NCI-H1417 (cell line): Measurements from ENCODE around the gene HSD3B7.

Experiments
- DNase-seq, 3 experiments: peaks; one replicate each; lab custom pipeline; 2025; lab: John Stamatoyannopoulos, UW

Gene HSD3B7

DNA sequence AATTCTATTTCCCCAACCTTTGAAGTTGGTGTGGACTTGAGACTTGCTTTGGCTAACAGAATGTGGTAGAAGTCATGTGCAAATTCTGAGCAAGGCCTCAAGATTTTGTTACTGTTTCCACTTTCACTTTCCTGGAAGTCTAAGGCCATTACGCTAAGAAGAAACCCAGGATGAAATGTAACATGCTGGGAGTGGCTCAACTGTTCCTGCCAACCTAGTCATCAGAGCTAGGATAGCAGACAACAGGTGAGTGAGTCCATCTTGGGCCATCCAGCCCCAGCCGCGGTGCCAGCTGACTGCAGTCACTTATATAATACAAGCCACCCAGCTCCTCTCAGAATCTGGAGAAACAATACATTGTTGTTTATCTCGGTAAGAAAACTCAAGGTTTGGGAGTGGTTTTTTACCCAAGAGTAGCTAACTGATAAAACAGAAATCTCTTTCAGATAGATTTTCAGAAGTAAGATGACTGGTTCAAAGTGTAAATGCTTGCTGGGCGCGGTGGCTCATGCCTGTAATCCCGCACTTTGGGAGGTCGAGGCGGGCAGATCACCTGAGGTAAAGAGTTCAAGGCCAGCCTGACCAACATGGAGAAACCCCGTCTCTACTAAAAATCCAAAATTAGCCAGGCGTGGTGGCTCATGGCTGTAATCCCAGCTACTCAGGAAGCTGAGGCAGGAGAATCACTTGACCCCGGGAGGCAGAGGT, 37.7 kb downstream of the HSD3B7 start:
- DNase-seq, result no peak

DNA sequence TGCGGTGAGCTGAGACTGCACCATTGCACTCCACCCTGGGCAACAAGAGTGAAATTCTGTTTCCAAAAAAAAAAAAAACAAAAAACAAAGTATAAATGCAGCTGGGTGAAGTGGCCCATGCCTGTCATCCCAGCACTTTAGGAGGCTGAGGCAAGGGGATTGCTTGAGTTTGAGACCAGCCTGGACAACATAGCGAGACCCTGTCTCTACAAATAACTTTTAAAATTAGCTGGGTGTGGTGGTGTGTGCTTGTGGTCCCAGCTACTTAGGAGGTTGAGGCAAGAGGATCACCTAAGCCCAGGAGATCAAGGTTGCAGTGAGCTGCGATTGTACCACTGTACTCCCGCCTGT, 38.2 kb downstream of the HSD3B7 start:
- no peak for DNase-seq

DNA sequence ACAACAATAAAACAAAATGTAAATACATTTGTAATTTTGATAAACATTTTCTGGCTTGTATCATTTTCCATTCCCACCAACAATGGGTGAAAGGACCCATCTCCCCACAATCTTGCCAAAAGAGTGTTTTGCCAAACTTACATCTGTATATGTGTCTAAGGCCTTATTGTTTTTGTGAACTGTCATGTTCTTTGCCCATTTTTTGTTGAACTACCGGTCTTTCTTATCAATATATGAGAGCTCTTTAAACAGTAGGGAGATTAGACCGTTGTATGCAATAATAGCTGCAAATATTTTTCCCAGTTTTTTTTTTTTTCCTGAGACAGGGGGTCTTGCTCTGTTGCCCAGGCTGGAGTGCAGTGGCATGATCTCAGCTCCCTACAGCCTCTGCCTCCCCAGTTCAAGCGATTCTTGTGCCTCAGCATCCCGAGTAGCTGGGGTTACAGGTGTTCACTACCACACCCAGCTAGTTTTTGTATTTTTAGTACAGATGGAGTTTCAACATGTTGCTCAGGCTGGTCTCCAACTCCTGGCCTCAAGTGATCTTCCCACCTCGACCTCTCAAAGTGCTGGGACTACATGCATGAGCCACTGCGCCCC, 38.7 kb downstream of the HSD3B7 start:
- no peak for DNase-seq

DNA sequence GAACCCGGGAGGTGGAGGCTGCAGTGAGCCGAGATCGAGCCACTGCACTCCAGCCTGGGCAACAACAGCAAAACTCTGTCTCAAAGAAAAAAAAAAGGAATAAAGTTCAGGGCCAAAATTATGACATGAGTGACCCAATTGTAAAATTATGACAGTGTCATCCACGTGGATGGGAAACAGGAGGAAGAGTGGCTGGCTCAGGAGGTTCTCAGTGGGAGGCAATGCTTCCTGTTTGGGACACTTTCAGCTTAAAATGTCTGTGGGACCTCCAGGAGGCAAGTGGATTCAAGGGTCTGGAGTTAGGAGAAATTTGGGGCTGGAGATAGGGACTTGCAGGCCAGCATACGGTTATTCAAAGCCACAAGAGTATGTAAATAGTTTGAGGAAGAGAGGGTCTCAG, 40.3 kb downstream of the HSD3B7 start:
- no peak for DNase-seq

DNA sequence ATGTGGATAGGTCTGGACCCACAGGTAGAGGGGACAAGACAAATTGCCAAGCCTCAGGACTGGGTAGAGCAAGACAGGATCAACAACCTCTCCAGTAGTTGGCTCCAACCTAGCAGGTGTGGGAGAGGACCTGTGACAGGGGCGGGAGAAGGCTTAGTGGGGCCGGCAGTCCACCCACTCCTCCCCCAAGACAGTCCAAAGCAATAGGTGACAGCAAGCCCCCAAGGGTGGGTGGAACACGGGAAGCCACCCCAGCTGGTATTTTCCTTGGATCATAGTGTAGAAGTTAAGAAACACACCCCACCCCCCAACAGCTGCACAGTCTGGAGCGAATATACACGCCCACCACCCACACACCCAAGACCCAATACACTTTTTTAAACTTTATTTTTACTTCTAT, 44.3 kb downstream of the HSD3B7 start:
- no peak for DNase-seq

DNA sequence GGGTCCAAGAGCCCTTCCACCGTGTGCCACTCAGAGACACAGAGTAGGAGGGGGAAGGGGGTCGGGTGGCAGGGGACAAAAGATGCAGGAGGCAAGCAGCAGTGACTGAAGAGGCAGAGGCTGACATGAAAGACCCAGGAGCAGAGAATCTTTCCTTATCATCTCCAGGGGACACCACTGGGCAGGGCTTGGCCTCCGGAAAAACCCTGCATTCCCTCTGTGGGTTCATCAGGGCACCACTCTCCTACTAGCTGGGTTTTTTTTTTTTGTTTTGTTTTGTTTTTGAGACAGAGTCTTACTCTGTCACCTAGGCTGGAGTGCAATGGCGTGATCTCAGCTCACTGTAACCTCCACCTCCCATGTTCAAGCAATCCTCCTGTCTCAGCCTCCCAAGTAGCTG, 46.3 kb downstream of the HSD3B7 start:
- DNase-seq, result no peak

DNA sequence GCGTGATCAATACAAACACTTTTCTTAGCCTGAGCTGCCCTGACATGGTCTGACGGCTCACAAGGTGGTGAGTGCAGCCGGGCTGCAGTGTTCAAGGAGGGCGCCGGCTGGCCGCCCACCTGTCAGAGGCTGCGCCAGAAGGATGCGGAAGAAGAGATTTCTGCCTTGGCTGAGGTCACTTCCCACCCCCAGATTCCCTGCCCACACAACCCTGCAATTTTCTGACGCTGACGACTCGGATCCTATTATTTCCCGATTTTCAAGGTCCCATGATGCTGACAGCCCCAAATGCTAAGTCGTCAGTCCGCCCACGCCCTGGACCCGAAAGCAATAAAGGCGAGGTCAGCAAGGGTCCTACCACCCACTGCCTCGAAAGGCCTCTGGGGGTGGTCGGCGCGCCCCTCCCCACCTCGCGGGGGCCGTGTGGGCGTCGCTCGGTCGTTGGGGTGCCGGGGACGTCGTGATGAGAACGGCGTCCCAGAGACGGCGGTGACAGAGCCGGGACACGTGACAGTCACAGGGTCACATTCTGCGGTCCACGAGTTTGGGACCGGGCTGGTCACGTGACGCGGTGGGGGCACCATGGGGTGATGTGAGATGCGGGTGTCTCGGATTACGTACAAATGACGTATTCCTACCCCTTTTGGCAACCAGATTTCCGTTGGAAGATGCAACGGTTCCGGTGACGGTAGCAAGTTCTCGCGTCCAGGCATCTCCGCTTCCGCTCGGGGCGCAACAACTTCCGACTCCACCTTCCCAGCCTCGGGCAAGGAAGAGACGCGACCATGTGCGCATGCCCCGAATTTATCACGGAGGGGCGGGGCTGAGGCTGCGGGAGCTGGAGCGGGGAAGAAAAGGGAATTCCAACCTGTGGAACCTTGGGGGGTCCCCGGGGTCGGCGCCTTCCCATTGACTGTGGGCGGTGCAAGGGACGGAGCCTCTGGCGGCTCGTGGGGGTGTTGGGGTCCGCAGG, 48.0 kb downstream of the HSD3B7 start, which contains the start of gene STX4:
Gene STX4 (plus strand): TSS at position 823 of the 973 bp plus-strand sequence. CDS start 248 bp downstream, outside the sequence.
- peak; percentile 87 to 95 (median 94) for DNase-seq

DNA sequence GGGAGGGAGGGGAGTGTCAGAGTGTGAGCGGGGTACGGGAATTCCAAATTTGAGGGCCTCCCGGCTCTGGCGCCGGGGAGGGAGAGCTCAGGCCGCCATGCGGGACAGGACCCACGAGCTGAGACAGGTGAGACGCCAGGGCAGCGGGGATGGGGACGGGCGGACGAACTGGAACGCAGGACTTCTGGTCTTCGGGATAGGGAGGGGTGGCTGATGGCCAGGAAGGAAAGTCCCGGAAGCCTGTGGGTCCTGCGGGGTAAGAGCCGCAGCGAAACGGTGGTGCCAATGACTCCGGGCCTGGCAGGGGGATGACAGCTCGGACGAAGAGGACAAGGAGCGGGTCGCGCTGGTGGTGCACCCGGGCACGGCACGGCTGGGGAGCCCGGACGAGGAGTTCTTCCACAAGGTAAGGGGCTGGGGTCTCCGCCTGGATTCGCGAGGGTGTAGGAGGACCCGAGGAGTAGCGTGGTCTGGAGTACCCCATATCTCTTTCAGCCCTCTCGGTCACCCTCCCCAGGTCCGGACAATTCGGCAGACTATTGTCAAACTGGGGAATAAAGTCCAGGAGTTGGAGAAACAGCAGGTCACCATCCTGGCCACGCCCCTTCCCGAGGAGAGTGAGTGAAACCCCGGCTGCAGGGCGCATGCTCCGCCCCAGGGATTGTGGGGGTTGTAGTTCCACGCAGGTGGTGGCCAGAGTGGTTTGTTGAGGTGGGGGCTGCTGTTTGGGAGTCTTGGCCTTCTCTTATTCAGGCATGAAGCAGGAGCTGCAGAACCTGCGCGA, 48.9 kb downstream of the HSD3B7 start:
- peak; percentile 64 to 85 (median 71) for DNase-seq

DNA sequence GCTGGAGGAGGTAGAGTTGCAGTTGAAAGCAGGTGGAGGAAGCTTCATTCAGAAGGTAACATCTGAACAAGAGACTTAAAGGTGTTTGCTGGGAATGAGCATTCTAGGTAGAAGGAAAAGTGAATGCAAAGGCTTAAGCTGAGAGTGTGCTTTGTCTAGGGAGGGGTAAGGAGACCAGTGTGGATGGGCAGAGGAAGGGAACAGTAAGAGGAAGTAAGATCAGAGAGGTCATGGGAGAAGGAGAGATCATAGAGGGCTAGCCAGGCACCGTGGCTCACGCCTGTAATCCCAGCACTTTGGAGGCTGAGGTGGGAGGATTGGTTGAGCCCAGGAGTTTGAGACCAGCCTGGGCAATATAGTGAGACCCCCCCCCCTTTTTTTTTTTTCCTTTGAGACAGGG, 51.7 kb downstream of the HSD3B7 start:
- DNase-seq, result no peak
